Activated CD4-positive, alpha-beta T cell treated with anti-CD3 and anti-CD28 coated beads, Interleukin-2, amount 50 U/mL, for 1 hour (primary cell): ENCODE data around the gene CPED1.
"Not testable (repeated sequence)": the region's sequence is repeated elsewhere in the genome, so short reads cannot be mapped to it uniquely, and the experiment has no call there.

Experiments used
- DNase-seq: peaks from one replicate; pipeline ENCODE4 v3.0.0-alpha.2; 2020

CPED1 gene

DNA sequence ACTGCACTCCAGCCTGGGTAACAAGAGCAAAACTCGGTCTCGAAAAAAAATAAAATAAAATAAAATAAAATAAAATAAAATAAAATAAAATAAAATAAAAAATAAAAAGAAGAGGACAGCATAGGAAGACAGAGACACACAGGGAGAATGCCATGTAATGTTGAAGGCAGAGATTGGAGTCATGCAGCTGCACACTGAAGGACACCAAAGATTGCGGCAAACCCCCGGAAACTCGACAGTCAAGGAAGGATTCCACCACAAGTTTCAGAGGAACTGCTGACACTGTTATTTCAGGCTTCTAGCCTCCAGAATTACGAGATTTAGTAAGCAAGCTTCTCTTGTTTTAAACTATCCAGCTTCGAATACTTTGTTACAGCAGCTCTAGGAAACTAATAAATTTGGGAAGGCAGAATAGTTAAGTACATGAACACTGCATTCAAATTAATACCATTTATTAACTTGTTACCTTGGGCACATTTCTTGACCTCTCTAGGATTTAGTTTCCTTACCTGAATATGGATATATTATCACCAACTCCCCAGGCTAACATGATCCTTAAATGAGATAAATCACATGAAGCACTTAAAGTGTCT lies 9.5 kb downstream of the CPED1 start:
- no peak for DNase-seq

DNA sequence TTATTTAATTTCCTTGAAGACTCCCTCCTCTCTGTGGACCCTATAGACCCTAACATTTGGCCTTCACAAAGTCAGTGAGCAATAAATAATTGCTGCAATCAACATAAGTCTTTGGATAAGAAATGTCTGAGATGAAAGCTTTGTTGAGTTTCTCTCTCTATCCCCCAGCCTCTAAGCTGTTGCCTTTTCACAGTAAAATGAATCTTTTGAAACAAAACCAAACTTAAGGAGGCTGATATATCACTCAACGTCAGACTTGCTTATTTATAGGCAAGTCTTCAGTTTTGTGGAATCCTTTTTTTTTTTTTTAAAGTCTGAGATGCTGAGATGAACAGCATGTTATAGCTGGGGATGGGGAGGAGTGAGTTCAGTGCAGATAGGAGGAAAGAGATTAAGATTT lies 10.0 kb downstream of the CPED1 start:
- no peak for DNase-seq

DNA sequence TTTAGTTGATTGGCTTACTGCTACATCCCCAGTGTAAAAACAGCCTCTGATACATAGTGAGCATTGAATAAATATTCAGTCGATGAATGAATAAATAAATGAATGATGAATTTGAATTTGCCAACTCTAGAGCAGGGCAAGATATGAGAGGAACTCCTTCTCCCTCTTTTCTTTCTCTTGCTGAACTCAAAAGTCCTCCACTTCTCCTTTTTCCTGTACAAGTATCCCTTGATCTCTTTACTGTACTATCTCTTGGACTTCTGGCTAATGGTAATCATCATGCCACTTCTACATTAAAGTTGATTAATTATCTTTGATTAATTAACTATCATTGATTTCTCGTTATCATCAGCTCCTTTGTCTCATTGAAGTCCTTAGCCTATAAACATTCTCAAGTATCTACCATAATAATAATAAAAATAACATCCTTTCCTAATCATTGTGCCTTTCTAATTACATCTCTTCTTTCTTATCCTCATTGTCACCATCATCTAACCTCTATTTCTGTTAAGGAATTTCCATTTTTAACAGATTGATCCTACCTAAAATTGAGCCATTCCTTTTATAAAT lies 10.6 kb downstream of the CPED1 start:
- DNase-seq, result no peak

DNA sequence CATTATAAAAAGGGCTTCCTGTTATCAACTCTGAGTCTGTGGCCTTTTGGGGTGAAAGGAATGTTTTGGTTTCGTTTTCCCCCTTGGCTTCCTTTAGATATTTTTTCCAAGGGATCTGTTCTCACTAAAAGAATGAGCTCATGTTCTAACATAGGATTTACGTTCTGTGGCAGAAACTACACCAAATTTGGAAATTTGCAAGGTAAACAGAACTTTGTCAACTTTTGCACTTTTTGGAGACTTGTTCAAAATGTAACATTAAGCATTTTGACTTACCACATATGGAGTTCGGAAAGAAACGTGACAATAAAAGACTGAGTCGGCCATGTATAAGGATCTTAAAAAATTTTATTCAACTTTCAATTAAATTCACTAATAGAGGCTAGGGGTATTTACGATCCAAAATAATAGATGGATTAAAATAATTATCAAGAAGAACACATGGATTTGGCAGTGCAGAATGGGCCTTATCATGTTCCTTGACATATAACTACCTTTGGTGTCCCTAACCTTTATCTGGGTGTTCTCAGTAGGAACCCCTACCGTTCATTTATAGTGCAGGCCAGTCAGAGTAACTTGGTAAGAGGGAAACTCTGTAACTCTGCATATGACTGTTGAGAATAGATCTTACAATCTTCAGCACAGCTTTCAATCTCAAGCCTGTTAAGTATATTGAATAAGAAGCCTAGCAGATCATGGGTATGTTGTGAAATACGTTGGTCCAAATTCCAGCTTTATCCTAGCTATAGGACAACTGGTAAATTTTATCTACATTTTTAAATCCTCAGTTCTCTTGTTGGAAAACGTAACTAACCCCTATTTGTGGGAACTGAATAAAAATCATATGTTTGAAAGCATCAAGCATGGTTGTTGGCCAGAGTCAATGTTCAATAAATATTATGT lies 11.8 kb downstream of the CPED1 start:
- no peak for DNase-seq

DNA sequence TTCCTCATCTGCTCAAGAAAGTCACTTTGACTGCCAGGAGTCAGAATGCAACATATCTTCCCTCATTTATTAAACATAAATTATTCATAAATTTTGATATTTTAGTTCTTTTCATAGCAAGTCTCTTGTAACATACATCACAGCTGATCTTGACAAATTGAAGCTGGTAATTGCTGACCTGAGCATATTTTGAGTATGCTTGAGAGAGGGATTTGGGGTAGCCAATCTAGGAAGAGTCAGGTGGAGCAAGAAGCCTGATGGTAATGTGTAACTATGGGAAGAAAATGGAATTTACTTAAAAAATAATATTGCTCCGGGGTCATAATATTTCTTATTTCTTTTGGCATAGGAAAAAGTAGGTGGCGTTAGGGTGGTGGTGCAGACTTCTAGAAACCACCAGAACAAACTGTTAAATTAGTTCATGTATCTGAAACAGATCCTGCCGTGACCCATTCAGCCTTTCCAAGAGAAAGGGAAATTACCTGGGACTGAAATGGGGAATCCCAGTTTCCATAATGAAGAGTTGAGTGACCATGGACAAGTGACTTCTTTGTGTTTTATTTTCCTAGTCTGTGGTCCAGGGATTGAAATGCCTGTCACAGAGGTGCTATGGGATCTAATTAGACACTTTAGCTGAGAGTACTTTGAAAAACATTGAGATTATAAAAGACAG lies 12.9 kb downstream of the CPED1 start:
- no peak for DNase-seq

DNA sequence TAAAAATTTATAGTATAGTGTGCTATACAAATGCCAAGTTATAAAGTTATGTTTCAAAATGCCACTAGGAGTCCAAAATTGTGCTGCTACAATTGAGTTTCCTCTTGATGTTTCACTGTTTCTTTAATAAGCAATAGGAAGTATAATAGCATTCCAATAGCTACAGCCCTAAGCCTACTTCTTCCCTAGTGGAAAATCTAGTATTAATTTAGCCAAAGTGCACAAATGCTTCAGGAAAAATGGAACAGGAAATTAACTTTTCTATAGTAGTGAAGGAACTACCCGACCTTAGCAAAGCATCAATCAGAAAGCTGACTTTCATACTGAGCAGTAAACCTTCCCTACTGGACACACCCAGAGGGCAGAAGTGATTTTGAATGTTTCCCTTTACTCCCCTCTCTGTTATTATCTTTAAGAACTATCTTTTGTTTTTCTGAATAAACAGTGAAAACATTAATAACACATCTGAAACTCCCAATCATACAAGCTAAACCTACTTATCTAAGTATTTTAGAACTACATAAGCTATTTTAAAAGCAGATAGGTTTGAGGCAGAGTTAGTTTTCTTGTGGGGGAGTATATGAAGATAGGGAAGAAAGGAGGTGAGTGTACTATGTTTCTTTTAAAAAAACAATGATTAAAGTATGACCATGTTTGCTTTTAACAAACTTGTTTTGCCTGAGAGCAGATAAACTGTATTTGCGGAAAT lies 13.7 kb downstream of the CPED1 start:
- no peak for DNase-seq

DNA sequence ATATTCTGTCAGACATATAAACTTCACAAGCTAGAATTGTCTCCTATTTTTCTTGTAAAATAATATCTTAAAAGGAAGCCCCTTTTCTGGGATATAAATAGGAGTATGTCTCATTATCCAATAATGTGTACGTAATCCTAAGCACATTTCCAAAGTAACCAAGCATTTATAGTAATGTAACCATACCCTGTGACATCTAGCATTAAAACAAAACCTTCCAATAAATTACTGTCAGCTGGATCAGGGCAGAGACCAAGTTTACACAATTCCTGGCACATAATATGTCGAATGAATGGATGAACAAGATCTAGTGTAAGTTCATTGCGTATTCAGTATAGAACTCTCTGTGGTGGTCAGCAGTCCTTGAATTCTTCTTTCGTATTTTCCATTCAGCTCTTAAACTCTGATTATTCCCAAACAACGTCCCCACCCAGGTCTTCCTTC lies 14.3 kb downstream of the CPED1 start:
- DNase-seq, result no peak

DNA sequence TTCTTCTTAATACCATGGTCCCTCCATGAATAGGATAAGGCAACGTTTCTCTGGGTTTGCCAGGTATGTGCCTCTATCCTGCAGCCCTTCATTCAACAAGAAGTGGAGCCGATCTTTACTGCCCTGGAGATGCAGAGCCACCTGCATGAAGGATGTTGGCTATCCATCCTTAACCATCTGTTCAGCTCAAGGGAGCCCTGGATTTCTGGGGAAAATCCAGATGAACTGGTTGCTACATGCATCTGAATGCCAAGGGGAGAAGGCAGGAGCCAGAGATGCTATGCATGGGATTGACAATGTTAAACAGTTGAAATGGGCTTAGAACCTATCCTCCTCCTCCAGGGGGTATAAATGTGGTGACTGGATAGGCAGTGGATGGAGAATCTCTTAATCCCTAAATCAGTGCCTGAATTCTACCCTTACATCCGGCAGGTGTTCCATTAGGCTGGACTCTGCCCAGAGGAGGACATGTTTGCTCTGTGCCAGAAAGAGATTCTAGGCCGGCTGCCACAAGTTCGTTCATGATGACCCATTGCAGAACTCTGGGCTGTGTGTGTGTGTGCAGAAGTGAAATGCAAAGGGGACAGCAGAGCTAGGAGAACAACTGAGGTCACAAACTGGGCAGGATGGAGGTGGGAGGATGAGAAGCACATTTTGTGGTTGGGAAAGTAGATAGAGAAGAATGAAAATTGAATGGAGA lies 15.6 kb downstream of the CPED1 start:
- no peak for DNase-seq

DNA sequence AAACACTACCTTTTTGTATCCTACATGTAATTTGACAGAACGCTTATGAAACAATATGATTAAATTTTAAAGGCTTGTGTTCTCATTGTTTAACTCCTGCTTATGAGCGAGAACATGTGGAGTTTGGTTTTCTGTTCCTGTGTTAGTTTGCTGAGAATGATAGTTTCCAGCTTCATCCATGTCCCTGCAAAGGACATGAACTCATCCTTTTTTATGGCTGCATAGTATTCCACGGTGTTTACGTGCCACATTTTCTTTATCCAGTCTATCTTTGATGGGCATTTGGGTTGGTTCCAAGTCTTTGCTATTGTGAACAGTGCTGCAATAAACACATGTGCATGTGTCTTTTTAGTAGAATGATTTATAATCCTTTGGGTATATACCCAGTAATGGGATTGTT lies 16.5 kb downstream of the CPED1 start:
- not testable (repeated sequence) for DNase-seq

DNA sequence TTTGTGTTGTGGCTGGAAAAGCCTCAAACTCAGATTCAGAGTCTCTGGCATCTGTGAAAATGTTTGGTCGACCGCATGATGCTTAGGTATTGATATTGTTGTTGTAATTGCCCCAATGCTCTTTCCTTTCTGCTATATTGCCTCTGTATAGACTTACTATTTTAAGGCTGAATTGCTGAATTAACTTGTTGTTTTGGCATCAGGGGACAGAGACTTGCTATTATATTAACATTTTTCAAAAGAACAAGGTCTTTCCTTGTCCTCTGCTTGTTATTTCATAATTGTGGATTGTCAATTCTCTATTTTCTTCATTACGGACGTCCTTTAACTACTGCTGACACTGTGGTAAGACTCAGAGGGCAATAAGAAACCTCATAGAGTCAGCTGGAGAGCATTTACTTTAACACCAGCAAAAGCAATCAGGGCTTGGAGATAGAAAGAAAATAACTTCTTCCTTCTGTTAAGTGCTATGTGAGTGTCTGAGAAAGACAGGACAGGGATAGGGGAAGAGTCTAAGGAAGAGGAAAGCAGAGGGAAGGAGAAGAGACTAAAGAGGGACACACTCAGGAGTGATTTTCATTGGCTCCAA lies 17.6 kb downstream of the CPED1 start:
- no peak for DNase-seq

DNA sequence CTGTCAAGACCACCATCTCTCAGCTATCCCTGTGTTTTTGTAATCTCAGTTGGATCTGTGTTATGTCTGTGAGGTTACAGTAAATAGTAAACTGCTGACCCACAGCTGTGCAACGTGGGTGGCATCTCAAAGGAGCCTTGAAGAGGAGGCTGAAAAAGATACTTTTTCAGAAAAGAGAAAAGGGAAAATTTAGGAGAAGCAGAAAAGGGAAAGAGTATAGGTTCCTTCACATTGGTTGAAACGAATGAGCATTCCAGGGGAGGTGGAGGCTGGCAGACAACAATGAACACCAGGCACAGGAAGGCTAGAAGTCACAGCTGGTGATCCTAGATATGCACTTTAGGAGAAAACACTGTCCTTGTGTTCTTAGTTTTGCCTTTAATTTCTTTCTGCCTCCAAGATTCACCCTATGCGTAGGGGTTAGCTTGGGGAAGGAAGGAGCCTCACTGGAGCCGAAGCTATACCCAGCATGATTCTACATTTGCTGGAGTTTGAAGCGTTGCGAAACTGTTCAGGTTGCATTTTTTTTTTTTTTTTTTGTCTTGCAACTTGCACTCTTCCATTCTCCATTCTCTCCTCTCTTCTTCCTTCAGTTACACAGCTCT lies 18.3 kb downstream of the CPED1 start:
- no peak for DNase-seq

DNA sequence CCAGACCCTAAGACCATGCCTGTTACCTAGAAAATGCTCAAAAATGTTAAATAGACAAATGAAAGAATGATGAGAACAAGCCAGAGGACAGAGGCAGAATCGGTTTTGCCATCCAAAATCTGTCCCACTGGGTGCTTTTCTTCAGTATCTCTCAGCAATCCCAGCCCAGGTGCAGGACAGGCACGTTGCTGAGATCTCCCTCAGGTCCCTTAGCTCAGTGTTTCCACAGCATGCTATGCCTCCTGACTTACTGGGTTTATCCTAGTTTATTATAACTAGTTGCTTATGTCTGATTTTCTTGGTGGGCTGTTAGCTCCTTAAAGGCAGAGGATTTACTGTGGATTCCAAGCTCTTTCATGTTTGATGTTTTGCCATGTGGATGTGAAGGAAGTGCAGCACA lies 20.3 kb downstream of the CPED1 start:
- DNase-seq, result no peak

DNA sequence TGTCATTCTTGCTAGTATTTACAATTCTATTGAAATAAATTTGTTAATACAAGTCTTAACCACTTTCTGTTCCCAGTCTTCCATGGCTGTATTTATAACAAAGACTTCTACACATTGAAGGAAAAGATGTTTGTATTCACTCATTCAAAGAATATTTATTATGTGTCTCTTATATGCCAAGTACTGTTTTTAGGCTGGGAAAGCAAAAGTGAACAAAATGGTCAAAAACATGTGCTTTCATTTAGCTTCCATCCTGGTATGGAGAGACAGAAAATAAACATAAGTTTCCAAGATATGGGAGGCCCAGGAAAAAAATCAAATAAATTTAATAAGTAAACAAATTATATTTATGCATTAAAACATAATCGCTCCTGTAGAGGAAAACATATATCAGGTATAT lies 22.9 kb downstream of the CPED1 start:
- DNase-seq, result no peak

DNA sequence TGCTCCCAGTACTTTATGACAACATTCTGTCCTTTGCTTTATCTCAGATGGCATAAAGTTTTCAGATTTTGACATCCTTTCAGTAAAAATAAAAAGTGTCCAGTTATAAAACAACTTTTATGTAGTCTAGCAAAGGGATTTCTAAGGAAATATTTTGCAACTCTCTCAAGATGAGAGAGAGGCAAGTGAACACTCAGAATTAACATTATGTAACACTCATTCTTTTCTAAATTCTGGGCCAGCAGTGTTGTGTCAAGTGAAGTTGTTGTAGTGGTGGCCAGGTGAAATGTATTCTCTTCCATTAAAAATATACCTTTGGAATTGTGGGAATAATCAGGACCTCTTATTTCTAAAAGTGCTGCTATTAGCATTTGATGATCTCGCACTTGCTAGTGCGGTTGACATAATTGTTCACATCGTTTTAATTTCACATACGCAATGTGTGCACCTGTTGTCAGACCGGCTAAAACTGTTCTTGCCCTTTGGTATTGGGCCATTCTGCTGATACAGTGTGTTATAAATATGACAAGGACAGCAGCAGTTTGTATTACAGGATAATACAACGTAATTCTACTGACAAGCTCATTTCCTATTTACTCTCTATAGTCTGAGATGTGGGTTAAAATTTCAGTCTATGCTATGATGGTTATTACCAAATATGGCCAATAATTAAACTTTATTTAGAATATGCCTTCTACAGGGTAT lies 23.8 kb downstream of the CPED1 start:
- DNase-seq, result no peak

DNA sequence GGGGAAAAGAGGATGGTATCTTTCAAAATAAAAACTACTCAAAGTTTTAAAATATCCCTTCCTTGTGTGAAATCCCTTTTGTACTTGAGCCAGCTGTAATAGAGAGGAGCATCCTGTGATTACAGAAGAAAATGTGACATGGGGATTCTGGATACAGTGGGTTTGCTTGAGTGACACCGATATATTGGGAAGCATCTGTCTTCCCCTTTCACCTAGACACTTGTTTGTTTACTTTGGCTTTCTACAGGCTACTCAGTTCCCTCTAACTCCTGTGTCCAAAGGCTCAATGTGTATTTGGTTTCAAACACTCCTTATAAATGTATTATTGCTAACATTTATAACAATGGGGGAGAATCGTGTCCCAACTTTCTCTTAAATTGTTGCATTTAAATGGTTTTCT lies 24.4 kb downstream of the CPED1 start:
- DNase-seq, result no peak

DNA sequence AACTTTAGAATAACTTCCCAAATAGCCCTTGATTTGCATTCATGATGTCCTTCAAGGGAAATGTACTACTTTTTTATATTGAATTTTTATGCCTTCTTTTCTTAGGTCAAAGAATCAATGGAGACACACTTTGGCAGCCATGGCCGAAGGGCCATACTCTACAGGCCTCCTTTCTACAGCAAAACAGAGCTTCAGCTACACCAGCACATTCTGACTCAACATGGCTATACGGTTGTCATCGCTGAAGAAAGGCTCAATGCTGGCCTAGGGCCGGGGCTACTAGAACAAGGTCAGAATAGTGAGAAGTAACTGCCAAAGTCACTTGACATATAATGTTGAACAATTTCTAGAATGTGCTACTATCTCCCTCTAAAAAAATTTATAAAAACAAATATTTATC lies 27.0 kb downstream of the CPED1 start:
- DNase-seq, result no peak

DNA sequence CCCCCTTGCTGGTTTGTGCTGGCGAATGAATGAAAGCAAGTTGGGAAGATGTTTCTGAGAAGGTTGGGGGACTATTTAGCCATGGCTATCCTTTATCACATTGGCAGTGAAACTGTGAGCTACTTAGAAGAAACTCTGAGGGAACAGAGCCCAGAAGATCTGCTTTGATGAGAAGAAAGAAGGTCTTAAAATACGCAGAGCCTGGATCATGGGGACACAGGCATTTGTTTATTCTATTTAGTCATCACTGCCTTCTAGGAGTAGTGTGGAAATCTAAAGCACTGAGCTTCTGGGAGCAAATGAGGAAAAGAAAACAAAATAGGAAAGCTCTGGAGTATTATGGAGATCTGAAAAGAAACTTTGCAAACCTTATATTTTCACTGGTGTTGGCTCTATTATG lies 28.5 kb downstream of the CPED1 start:
- DNase-seq, result no peak

DNA sequence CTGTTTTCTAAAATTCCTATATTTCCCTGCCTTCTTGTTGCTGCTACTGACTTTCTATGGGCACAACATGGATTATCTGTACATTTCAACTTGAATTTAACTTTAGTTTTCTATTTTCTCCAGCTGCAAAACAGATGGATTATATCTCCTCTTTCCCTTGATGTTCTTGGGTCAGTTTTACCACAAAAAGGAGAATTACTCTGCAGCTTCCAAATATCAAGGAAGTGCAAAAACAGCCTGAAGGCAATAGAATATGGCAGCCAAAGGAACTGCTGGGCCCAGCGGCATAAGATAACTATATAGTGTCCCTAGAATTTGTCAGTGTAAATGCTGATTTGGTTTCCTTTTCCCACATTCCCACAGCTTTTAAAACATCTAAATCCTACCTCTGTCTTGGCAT lies 29.1 kb downstream of the CPED1 start:
- no peak for DNase-seq

DNA sequence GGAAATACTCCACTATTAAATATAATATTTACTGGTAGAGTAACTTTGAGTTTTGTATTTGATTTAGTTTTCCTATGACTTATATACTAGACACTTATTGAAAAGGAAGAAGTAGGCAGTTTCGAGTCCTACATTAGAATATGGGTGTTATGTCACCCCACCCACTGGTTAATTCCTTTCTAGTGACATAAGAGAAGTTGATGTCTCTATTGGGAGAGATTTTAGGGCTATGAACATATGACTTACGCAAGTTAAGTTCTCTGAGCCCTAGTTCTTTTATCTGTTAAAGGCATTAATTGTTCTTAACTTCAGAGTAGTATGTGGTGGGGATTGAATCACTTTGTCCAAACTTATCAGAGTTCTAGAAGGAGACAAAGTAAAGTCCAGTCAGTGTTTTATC lies 30.5 kb downstream of the CPED1 start:
- no peak for DNase-seq

DNA sequence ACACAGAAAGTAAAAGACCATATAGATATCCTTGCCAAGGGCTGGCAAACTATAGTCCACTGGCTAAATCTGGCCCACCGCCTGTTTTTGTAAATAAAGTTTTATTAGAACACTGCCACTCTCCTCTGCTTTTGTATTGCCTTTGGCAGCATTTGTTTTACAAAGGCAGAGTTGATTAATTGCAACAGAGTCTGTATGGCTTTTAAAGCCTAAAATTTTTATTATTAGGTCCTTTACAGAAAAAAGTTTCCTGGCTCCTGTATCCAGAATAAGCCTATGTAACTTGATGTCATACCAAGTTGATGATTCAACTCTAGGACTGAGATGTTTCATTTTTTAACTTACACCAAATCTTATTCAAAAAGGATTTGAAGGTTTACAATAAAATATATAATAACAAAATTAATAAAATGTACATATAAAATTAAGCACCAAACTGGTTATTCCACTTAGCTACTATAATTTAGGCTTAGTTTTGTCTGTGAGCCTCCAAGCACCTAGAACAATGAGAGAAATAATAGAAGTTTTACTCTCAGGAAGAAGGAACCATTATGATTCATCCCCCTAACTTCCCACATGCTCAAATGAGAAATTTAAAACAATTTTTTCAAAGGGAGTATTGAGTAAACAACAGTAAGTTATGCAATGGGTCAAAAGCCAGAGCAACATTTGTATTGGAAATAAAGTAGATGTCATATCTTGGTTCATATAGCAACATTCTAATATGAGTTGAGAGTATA lies 31.9 kb downstream of the CPED1 start:
- no peak for DNase-seq
